Dermis microvascular lymphatic vessel endothelial cell (primary cell): ENCODE results near the gene CAPN3. TPM values are rescaled to one million over a fixed set of nuclear protein-coding genes. Genes with fewer than 3 reads are reported as not detected.

Source experiments
- DNase-seq, 2 donors: peaks; one replicate each; pipeline versions ENCODE4 v3.0.0 to v3.0.0-alpha.2; 2010; ENCODE audit warnings: low read depth in 2 of 2
- total RNA-seq: library from RNA; depleted of rRNA; stranded (reverse); fragments of >200 nt; gene quantifications from 2 replicates; pipeline ENCODE4 v1.2.1, GENCODE V29; 2014

Gene CAPN3
- total RNA-seq, 1 donor from 2014 or later = 0.13 TPM

DNA sequence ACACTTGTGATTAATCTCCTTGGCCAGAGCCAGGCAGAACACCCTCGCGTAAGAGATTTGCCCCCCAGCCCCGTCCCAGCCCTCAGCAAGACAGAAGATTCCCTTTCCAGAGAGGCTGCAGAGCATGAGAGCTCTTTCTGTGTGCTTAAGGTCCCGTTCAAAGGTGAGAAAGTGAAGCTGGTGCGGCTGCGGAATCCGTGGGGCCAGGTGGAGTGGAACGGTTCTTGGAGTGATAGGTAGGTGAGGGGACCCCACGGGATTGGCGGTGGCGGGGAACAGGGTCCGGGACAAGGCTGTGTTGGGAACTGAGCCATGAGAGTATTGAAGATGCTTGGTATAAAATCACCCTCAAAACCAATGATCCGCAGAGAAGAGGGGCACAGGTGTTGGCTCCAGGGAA is 34.8 kb downstream of the CAPN3 start:
- DNase-seq = no peak

DNA sequence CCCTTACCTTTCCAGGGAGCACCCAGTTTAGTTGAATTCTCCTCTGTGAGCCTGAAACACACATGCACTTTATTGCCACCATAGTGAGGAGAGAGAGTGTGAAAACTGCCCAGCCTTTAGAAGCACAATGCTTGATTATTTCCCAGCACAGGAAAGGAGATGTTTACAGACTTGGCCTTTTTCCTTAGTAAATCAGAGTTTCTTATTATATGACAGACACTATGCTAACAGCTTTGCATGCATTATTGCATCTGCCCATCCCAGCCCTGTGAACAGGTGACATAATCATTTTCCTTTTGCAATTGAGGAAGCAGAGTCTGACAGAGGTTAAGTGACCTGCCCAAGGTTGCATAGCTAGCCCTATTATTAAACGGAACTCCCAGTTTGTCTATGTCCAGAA is 36.5 kb downstream of the CAPN3 start:
- no peak for DNase-seq

DNA sequence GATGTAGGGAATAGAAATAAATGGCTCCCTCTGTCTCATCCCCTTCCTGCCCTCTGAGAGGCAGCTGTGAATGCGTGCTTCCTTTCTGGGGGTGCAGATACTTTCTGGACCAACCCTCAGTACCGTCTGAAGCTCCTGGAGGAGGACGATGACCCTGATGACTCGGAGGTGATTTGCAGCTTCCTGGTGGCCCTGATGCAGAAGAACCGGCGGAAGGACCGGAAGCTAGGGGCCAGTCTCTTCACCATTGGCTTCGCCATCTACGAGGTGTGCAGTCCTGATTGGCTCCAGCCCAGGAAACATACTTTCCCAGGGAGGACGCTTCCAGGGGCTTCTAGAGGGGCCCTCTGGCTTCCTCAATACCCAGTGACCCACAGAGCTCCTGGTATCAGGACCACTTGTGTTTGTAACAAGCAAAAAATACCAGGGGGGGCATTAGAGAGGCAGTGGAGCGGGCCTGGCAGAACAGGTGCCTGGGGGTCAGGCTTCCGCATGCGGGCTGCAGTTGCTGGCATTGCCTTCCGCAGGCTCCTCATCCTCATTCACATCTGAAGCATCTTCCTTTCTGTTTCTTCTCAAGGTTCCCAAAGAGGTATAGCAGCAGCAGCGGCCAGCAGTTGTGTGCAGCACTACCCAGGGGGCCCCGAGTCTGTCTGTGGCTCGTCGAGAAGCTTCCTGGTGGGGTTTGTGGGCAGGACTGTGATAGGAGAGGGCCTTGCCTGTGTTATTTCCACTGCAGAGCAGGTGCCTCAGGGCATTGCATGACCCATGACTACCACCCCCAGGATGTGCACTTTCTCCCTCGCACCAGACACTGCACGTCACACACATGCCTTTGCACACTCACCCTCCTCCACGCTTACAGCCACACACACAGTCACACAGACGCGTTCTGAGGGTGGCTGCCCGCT is 42.5 kb downstream of the CAPN3 start:
- peak in 1 of 2 donors; percentile 58 for DNase-seq

DNA sequence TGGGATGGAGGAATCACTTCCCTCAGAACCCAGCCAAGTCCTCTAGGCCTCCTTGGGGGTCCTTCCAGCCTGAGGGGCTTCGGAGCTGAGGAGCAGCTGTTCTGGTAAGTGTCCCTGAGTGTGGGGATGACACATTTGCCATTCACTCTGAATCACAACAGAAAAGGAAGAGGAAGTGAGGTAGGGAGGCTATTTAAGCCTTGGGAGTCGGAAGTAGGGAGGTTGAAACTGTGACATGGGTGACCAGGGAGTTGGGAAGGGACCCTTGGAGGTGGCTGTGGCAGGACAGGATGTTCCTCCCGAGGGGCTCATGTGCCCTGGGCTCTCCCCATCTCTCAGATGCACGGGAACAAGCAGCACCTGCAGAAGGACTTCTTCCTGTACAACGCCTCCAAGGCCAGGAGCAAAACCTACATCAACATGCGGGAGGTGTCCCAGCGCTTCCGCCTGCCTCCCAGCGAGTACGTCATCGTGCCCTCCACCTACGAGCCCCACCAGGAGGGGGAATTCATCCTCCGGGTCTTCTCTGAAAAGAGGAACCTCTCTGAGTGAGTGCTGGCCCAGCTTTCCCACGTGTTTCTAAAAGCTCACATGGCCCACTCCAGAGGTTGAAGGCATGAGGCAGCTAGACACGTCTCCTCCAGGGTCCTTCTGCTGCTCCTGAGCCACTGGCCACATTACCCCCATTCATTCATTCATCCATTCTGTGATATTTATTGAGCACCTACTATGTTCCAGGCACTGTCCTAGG is 43.3 kb downstream of the CAPN3 start:
- no peak for DNase-seq

DNA sequence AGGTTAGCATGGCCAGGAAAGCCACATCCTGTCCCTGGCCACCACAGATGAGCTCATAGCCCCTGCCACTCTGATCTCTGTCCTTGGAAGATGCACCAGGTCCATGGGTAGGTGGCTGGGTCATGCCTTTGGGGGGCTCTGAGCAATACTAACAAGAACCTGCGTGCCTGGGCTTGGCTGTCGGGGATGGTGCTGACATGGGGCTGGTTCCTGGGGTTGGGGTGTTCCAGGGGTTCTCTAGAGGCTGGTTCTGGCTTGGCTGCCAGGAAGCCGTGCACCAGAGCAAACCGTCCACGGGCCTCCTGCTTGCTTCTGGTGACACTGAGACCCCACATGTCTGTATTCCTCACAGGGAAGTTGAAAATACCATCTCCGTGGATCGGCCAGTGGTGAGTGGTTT is 44.1 kb downstream of the CAPN3 start:
- no peak for DNase-seq

DNA sequence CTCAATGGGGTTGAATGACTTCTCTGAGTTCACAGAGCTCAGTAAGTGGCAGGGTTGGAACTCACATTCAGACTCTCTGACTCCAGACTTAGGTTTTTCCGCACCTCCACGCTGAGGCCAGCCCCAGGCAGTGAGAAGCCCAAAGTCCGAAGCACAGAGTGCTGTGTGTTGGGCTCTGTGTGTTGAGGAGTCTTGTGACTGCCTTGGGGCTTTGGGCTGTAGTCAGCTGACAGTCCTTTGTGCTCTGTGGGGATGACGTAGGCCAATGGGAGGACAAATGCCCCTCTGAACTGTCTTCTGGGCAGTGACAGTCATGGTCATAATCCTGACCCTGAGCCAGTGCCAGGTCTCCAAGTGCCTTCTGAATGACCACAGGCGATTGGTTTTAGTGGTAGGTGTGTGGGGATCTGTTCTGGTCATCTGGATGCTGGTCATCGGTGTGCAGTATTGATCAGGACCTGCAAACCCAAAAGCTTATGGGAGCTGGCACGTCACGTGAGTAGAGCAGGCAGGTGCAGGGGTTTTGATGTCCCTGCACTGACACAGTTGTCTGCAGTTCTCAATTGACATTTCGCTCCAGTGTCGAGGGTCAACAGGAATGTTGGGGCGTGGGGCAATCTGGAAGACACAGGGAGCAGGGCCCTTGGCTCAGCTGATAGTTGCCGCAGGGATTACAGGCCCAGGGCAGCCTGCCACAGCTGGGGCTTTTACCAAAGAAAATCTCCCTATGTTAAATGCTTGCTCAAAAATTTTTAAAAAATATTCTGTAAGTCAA is 45.3 kb downstream of the CAPN3 start:
- no peak for DNase-seq

DNA sequence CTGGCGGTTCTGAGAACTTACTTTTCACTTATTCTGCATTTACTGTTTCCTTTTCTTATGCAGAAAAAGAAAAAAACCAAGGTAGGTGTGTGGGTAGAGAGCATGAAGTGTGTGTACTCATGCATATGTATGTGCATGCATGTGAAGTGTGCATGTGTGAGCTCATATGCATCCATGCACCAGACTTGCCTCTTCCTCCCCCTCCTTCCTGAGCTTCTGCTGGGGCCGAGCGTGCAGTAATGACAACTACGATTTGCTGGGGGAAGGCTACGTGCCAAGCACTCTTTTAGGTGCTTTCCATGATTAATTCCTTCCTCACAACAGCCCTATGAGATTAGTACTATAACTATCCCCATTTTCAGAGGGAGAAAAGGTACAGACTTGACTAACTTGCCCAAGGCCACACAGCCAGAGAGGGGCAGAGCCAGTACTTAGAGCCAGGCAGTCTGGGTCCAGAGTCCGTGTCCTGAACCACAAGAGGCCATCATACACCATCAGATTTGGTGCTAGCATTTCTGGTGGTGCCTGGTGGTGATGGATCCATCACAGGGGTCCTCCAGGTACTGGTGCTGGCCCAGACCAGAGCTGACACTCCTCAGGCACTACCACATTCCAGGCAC is 46.7 kb downstream of the CAPN3 start:
- no peak for DNase-seq

DNA sequence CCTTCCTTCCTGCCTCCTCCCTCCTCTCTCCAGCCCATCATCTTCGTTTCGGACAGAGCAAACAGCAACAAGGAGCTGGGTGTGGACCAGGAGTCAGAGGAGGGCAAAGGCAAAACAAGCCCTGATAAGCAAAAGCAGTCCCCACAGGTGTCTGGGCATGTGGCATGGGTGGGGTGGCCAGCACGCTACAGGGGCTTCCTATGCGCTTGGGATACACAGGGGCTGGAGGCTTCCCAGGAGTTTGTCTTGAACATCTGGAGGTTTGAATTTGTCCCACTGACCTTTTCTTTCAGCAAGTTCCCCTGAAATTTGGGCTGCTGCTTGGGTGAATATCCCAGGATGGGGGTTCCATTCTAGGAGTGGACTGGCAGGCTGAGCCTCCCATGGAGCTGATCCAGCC is 48.9 kb downstream of the CAPN3 start:
- no peak for DNase-seq

DNA sequence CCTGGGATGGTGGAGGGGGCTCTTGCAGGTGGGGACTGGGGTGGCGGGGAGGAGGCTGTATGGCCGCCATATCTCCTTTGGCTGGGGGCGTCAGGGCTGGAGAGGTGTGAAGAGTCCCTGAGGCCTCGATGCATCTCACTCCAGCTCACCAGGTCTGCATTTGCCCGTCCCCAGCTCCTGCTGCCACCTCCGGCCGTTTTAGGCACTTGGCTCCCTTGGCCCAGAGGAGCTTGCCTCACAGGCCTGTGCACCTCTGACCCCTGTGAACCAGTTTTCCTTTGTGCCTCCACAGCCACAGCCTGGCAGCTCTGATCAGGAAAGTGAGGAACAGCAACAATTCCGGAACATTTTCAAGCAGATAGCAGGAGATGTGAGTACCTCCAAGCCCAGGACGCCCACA is 49.7 kb downstream of the CAPN3 start:
- peak; percentile 4 to 43 for DNase-seq

DNA sequence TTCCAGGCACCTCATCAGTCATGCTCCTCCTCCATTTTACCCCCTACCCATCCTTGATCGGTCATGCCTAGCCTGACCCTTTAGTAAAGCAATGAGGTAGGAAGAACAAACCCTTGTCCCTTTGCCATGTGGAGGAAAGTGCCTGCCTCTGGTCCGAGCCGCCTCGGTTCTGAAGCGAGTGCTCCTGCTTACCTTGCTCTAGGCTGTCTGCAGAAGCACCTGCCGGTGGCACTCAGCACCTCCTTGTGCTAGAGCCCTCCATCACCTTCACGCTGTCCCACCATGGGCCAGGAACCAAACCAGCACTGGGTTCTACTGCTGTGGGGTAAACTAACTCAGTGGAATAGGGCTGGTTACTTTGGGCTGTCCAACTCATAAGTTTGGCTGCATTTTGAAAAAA is 52.6 kb downstream of the CAPN3 start:
- no peak for DNase-seq

DNA sequence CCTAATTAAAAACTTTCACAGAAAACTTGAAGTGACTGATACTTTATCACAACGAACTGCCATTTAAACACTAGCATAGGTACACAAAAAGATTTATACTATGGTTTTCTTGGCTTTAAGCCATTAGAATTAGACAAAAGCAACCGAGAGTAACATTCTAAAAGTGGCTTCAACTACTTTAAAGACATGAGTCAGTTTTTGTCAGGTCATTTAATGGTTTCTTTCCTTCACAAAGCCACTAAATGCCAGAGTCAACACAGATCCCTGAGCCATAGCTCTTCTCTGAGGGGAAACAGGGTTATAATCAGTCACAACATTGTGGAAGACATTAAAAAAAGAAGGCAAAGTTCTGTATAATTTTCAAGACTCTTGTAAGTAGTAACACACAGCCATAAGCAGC is 54.6 kb downstream of the CAPN3 start:
- DNase-seq = peak in 1 of 2 donors; percentile 40

DNA sequence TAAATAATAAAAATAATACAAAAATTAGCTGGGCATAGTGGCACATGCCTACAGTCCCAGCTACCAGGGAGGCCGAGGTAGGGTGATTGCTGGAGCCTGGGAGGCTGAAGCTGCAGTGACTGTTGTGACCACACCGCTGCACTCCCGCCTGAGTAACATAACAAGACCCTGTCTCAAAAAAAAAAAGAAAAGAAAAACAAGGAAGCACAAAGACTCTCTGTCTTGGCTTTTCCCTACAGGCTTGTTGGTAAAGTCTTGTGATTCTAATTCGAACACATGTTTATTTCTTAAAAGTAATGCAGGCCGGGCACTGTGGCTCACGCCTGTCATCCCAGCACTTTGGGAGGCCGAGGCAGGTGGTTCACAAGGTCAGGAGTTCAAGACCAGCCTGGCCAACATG is 60.1 kb downstream of the CAPN3 start:
- no peak for DNase-seq

DNA sequence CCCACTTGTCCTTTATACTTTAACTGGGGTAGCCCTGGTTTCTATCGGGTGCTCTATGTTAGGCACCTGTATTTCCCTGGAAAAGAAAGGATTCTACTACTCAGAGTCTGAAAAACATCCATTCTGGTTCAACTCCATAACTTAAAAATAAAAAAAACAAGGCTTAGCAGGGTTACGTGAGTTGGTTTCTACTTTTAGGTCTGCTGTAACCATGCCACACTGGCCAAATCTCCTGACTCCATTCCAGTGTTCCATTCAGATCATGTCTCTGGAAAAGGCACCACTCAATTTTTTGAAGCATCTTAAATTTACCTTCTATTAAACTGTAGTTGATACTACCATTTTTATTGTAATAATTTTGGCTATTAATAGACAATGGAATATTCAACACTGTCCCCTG is 62.1 kb downstream of the CAPN3 start:
- no peak for DNase-seq

DNA sequence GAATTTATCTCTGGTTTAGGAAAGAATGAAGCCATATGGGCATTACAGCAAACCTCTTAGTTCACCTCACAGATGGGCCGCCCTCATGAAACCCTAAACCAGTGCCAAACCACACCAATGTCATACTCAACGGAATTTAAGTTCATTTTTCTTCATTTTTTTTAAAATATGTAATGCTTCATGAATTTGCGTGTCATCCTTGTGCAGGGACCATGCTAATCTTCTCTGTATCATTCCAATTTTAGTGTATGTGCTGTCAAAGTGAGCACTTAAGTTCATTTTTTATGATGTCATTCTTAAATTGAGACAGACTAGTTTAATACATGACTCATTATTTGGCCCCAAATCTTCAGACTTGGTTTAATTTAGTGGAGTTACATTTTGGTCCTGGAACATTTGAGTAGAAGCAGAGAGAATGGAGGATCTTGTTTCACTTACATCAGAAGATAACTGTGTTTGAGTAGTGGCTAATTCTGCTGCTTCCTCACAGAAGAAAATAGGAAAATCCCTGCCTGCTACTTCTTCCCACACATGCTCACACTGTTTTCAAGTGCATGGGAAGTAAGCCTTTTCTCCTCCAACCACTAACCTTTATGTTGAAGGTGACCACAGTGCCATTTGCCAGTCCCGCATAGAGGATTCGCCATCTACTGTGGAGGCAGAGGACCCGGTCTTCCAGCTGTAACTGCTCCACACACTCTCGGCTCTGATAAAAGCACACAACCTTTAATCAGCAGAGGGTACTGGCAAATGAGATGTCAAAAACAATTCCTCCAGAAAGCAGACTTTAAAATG is 68.3 kb downstream of the CAPN3 start:
- DNase-seq = no peak

DNA sequence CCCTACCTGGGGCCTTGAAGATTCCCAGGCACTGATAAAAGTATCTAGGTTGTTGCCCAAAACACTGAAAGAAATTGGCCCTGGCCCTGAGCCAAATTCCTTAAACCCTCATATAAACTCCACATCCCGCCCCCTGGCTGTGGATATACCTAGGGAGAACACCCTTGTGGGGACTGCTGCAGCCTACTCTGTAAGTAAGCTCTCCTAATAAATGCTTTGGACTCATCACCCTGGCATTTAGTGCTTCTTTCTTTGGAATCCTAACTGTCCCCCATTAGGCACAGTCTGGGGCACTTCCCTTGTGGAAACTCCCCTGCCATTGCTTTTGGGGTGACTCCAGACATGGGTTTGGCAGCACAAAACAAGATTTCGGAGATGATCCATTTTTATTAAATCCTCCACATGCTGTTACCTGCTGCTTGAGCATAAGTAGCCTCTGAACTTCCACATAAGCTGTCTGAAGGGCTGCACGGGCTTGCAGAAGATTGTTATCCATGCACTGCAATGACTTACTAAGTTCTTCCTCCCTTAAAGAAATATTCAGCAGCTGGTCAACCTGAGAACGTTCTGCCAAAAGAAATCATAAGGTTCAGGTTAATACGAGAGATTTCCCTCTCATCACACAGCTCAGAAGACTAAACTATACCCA is 85.2 kb downstream of the CAPN3 start:
- no peak for DNase-seq

DNA sequence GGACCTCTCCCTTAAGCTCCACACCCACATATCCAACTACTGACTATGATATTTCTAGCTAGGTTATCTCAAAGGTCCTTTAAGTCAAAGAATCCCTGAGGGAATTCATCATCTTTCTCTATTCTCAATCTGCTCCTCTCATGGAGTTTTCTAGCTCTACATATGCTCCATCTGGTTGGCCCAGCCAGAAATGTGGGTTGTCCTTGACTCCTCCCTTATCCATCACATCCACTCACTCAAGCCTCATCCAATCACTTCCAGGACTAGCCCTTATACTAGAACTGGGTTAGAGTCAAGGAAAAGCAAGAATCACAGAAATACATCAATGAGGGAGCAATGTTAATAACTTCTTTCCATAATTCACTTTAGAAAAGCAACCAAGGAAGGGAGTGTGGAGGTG is 86.2 kb downstream of the CAPN3 start:
- no peak for DNase-seq

DNA sequence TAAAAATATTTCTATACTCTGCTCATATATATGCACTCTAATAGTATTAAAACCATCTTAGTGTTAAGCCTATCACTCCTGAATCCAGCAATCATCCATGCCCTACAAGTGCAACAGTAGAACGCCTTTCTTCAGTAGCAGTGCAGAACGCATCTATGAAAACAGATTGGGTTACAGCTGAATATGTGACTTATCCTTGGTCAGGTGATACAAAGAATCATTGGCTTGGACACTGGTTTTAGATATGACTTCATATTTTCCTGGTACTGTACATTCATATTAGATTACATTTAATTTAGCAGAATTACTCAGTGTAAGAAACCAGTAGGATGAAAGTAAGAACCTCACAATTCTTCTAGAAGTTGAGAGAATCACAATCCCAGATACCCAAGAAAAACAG is 88.3 kb downstream of the CAPN3 start:
- DNase-seq = no peak

DNA sequence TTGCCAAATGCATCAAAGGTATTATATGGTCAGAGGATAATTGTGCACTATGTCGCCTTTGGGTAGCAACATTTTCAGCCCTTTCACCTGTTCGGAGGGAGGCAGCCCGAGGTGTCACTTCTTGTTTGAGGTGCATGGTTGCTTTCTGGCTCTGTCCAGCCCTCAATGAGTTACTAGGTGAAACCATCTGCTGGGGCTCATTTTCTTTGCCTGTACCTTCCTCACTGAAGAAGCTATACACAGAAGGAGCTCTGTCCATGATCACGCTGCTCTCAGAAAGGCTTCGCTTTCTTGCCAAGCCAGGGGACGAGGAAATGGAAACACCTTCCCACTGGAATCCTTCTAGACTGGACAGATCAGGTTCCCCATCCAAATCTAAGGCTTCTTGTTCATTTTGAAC is 89.0 kb downstream of the CAPN3 start:
- no peak for DNase-seq

DNA sequence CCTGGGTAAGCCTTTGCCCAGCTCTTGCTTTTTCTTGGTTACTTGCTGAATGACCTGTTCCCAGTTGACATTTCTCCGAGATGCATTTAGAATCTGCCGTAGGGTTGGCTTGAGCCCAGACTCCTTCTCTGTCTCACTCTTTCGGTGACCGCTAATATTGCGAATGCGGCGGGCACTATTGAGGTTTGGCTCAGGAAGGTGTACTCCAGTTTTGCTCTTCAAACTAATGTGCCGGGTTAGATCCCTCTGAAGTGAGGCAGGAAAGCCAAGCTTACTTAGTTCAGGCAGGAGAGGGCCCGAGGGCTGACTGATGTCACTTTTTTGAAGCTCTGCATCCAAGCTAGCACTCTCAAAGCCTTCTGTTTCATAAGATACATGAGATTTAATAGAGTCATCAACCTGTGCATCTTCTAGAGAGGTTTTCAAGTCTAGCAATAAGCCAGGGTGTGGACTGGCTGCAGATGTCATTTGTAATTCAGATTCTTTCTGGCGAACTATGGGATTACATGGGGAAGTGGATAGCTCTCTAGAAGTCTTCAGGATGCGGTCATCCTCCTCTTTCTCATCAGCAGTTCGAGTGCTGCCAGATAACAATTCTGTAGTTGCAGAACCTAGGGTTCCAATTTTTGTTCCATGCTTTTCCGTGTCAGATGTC is 90.6 kb downstream of the CAPN3 start:
- no peak for DNase-seq

DNA sequence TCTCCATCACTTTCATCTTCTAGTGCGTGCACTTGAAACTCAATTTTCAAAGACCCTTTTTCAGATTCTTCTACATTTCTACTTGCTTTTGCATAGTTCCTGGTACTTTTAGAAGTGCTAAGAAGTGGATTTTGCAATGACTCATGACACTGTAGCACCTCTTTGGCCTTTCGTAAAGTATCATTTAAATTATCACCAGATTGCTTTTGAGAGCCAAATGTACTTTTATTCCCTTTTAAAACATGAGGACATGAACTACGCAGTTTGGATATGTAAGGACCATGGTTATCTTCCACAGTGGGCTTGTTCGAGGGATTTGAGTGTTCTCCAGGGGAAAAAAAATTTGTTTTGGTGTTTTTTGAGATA is 91.1 kb downstream of the CAPN3 start:
- DNase-seq = no peak
